ENCODE measurements around the gene GRIP1. TPM values are rescaled to one million over a fixed set of nuclear protein-coding genes. Genes with fewer than 3 reads are reported as not detected.

The GRIP1 gene
- total RNA-seq, 4 donors from 2014 or later, result 0.22 to 3.0 (median 1.6) TPM

- 74 to 83% methylated on average over 1 of the region's 1 CpG for WGBS, 2 donors
Measured at GRCh38 chr12:66571361-66571915, 107.4 kb downstream of the GRIP1 start.

GRCh38 chr12:66563220-66563619 lies 115.7 kb downstream of the GRIP1 start:
- no peak overlapping the region for H3K4me3 ChIP-seq
- H3K36me3 ChIP-seq, result no peaks in the 10 kb centered on the region
- no peak overlapping the region for H3K27ac ChIP-seq
- H3K4me1 ChIP-seq, result no peaks in the 10 kb centered on the region
- no peak for TF ChIP-seq EP300 (IDR thresholded peaks at IDR 0.05)
- no peak for TF ChIP-seq POLR2A (IDR thresholded peaks at IDR 0.05)
- TF ChIP-seq CTCF (IDR thresholded peaks at IDR 0.05), result no peak
- H3K9me3 ChIP-seq, result peaks cover 0 to 42% (median 6%) of the 10 kb centered on the region in 4 donors
- no peak for DNase-seq (ENCODE audit: low spot score in 2 of 2)
- no peaks in the 10 kb centered on the region for H3K27me3 ChIP-seq

More at GRCh38 chr12:66571361-66571915, 107.4 kb downstream of the GRIP1 start:
- H3K4me3 ChIP-seq, result no peak overlapping the region
- H3K4me1 ChIP-seq, result no peaks in the 10 kb centered on the region
- no peaks in the 10 kb centered on the region for H3K36me3 ChIP-seq
- H3K27me3 ChIP-seq, result no peaks in the 10 kb centered on the region
- no peaks in the 10 kb centered on the region for H3K9me3 ChIP-seq
- DNase-seq (ENCODE audit: low spot score in 2 of 2), result no peak
- no peak overlapping the region for H3K27ac ChIP-seq
- TF ChIP-seq EP300 (IDR thresholded peaks at IDR 0.05) (no peak), POLR2A (IDR thresholded peaks at IDR 0.05) (no peak), CTCF (IDR thresholded peaks at IDR 0.05) (no peak)

- no peak for DNase-seq (ENCODE audit: low spot score in 2 of 2)
- Histone ChIP-seq H3K9me3 (peaks cover 0 to 8% (median 0%) of the 10 kb centered on the region in 4 donors), H3K27ac (no peak overlapping the region), H3K27me3 (no peaks in the 10 kb centered on the region), H3K36me3 (no peaks in the 10 kb centered on the region), H3K4me3 (no peak overlapping the region), H3K4me1 (no peaks in the 10 kb centered on the region)
- no peak for TF ChIP-seq POLR2A (IDR thresholded peaks at IDR 0.05)
- no peak for TF ChIP-seq EP300 (IDR thresholded peaks at IDR 0.05)
- no peak for TF ChIP-seq CTCF (IDR thresholded peaks at IDR 0.05)
- WGBS, 2 donors, result 88 to 90% methylated on average over 3 of the region's 3 CpGs
Measured at GRCh38 chr12:66555113-66555512, 123.8 kb downstream of the GRIP1 start.

- Histone ChIP-seq H3K27ac (no peak overlapping the region), H3K4me1 (no peaks in the 10 kb centered on the region), H3K4me3 (no peak overlapping the region), H3K9me3 (peaks cover 0 to 3% (median 0%) of the 10 kb centered on the region in 4 donors), H3K36me3 (no peaks in the 10 kb centered on the region), H3K27me3 (no peaks in the 10 kb centered on the region)
- no peak for TF ChIP-seq POLR2A (IDR thresholded peaks at IDR 0.05)
- no peak for TF ChIP-seq EP300 (IDR thresholded peaks at IDR 0.05)
- TF ChIP-seq CTCF (IDR thresholded peaks at IDR 0.05), result no peak
- DNase-seq (ENCODE audit: low spot score in 2 of 2), result no peak
Measured at GRCh38 chr12:66552716-66553115, 126.2 kb downstream of the GRIP1 start.

- peaks cover 0 to 3% (median 0%) of the 10 kb centered on the region in 4 donors for H3K9me3 ChIP-seq
- no peaks in the 10 kb centered on the region for H3K4me1 ChIP-seq
- H3K4me3 ChIP-seq, result no peak overlapping the region
- no peak overlapping the region for H3K27ac ChIP-seq
- WGBS, 2 donors, result 81% methylated on average over 5 of the region's 5 CpGs
- H3K27me3 ChIP-seq, result no peaks in the 10 kb centered on the region
- TF ChIP-seq EP300 (IDR thresholded peaks at IDR 0.05) (no peak), CTCF (IDR thresholded peaks at IDR 0.05) (no peak), POLR2A (IDR thresholded peaks at IDR 0.05) (no peak)
- no peak for DNase-seq (ENCODE audit: low spot score in 2 of 2)
- H3K36me3 ChIP-seq, result no peaks in the 10 kb centered on the region
Measured at GRCh38 chr12:66550626-66551025, 128.2 kb downstream of the GRIP1 start.

All from tibial nerve (tissue), 4 donors.